Measurements from ENCODE around the gene SUSD5. TPM values are rescaled to one million over a fixed set of nuclear protein-coding genes. Genes with fewer than 3 reads are reported as not detected.
"Not testable (repeated sequence)": the region's sequence is repeated elsewhere in the genome, so short reads cannot be mapped to it uniquely, and the experiment has no call there.

Gene SUSD5
- total RNA-seq, 5 donors from 2014 or later (not counting 1 experiment from before 2014, with no cell fraction given) = not detected

DNA sequence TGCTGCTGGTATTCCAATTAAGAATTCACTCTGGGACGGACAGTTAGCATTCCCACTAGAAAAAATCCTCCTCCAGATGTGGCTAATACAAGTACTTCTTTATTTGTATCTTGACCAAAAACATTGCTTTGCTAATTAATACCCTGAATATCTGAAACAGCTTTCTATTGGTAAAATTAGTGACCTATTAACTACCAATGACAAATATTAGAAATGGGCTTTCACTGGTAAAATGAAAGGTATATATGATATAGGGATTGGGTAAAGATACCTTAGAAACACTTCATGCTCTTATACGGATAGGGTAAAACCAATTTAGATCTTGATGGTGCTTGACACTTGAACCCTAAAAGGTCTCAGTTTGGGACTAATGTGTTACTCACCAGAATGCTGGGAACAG is 52.5 kb downstream of the SUSD5 start:
- peaks cover 4 to 10% of the 10 kb centered on the region in 2 donors for H3K27me3 Mint-ChIP-seq
- no peak overlapping the region for H3K4me3 Mint-ChIP-seq
- DNase-seq (no peak), ATAC-seq (replicated peaks in 1 of 4) (no peak)
- H3K27ac Mint-ChIP-seq = no peak overlapping the region
- 100% methylated on average over 1 of the region's 2 CpGs for WGBS (ENCODE audit: insufficient coverage)
- Histone ChIP-seq H3K4me1 (ENCODE audit: control insufficient read depth in 1 of 2, extremely low read depth in 1 of 2, insufficient read depth in 2 of 2, low read length in 2 of 2) (no peaks in the 10 kb centered on the region), H3K27ac (ENCODE audit: low read length) (no peak overlapping the region), H3K27me3 (replicated peaks in 1 of 2; ENCODE audit: control insufficient read depth in 2 of 2, extremely low read depth in 1 of 2, insufficient read depth in 2 of 2, low read length in 1 of 2) (no peaks in the 10 kb centered on the region), H3K9me3 (no peaks in the 10 kb centered on the region), H3K4me3 (ENCODE audit: control insufficient read depth in 1 of 2, extremely low read depth in 1 of 2, low read length in 1 of 2) (no peak overlapping the region), H3K36me3 (ENCODE audit: control insufficient read depth in 2 of 2, extremely low read depth in 1 of 2, insufficient read depth in 1 of 2, low read length in 1 of 2) (no peaks in the 10 kb centered on the region)
- H3K9me3 Mint-ChIP-seq = no peaks in the 10 kb centered on the region
- ChIA-PET POLR2A (interaction anchor here in 1 of 2 donors (0.6 kb wide), 1 partner anchor 162 kb away, joined by 3 read pairs; no protein-coding TSS in a partner anchor), CTCF (no interaction called here)
- H3K4me1 Mint-ChIP-seq = no peaks in the 10 kb centered on the region
- no peaks in the 10 kb centered on the region for H3K36me3 Mint-ChIP-seq

DNA sequence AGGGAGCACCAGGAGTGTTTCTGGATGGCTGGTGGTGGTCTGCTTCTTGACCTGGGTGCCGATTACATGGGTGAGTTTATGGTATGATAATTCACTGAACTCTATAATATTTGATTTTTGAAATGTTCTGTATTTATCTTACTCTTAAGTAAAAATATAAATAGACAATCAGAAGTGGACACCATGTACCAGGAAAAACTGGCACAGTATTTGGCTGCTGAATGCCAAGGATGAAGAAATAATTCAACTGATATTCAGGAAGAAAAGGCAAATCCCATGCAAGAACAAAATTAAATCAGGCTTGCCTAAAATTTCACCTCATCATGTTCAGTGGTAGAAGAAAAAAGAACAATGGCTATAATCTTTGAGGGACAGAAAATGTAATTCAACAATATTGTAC is 53.2 kb downstream of the SUSD5 start:
- H3K36me3 Mint-ChIP-seq = no peaks in the 10 kb centered on the region
- H3K27ac ChIP-seq (ENCODE audit: low read length) = no peak overlapping the region
- H3K27me3 ChIP-seq (replicated peaks in 1 of 2; ENCODE audit: control insufficient read depth in 2 of 2, extremely low read depth in 1 of 2, insufficient read depth in 2 of 2, low read length in 1 of 2) = peaks cover 0 to under 1% of the 10 kb centered on the region in 2 experiments
- H3K4me3 ChIP-seq (ENCODE audit: control insufficient read depth in 1 of 2, extremely low read depth in 1 of 2, low read length in 1 of 2) = no peak overlapping the region
- ATAC-seq (replicated peaks in 1 of 4) (no peak), DNase-seq (no peak)
- H3K4me1 ChIP-seq (ENCODE audit: control insufficient read depth in 1 of 2, extremely low read depth in 1 of 2, insufficient read depth in 2 of 2, low read length in 2 of 2) = no peaks in the 10 kb centered on the region
- no peaks in the 10 kb centered on the region for H3K9me3 ChIP-seq
- H3K27me3 Mint-ChIP-seq = peaks cover 8 to 17% of the 10 kb centered on the region in 2 donors
- H3K36me3 ChIP-seq (ENCODE audit: control insufficient read depth in 2 of 2, extremely low read depth in 1 of 2, insufficient read depth in 1 of 2, low read length in 1 of 2) = no peaks in the 10 kb centered on the region
- no CpG with 5 or more reads among the region's 1 CpG for WGBS (ENCODE audit: insufficient coverage)
- ChIA-PET POLR2A (interaction anchor here (0.6 to 1.0 kb wide), 2 partner anchors 11 to 161 kb away, joined by 3 read pairs; no protein-coding TSS in a partner anchor), CTCF (no interaction called here)
- no peaks in the 10 kb centered on the region for H3K9me3 Mint-ChIP-seq
- H3K27ac Mint-ChIP-seq = no peak overlapping the region
- H3K4me1 Mint-ChIP-seq = no peaks in the 10 kb centered on the region
- no peak overlapping the region for H3K4me3 Mint-ChIP-seq

DNA sequence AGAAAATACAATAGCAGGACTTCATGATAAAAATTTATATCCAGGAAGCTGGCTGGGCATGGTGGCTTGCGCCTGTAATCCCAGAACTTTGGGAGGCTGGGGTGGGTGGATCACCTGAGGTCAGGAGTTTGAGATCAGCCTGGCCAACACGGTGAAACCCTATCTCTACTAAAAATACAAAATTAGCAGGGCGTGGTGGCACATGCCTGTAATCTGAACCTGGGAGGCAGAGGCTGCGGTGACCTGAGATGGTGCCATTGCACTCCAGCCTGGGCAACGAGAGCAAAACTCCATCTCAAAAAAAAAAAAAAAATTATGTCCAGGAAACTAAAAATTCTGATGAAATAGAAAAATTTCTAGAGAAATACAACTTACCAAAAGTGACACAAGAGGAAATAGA is 56.0 kb downstream of the SUSD5 start:
- peaks cover 0 to 13% of the 10 kb centered on the region in 2 experiments for H3K27me3 ChIP-seq (replicated peaks in 1 of 2; ENCODE audit: control insufficient read depth in 2 of 2, extremely low read depth in 1 of 2, insufficient read depth in 2 of 2, low read length in 1 of 2)
- H3K27me3 Mint-ChIP-seq = peaks cover 25 to 32% of the 10 kb centered on the region in 2 donors
- H3K9me3 ChIP-seq; H3K36me3 ChIP-seq (ENCODE audit: control insufficient read depth in 2 of 2, extremely low read depth in 1 of 2, insufficient read depth in 1 of 2, low read length in 1 of 2); POLR2A ChIA-PET; H3K4me1 Mint-ChIP-seq; CTCF ChIA-PET; H3K9me3 Mint-ChIP-seq; H3K4me1 ChIP-seq (ENCODE audit: control insufficient read depth in 1 of 2, extremely low read depth in 1 of 2, insufficient read depth in 2 of 2, low read length in 2 of 2); H3K27ac Mint-ChIP-seq; ATAC-seq (replicated peaks in 1 of 4); H3K4me3 Mint-ChIP-seq; H3K36me3 Mint-ChIP-seq; DNase-seq; H3K27ac ChIP-seq (ENCODE audit: low read length); H3K4me3 ChIP-seq (ENCODE audit: control insufficient read depth in 1 of 2, extremely low read depth in 1 of 2, low read length in 1 of 2): not testable (repeated sequence)
- WGBS (ENCODE audit: insufficient coverage) = no CpG with 5 or more reads among the region's 5 CpGs

DNA sequence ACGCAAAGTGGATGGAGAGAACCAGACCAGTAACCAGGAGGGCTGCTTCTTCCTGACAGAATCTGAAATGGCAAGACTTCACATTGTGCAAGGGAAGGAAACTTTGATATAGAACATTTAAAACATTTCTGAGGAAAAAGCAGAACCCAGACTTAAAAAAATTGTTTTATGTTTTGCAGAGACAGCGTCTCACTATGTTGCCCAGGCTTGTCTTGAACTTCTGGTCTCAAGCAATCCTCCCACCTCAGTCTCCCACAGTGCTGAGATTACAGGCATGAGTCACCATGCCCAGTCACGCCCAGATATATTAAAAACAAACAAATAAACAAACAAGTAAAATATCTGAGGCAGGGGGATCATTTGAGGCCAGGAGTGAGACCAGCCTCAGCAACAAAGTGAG is 58.6 kb downstream of the SUSD5 start:
- no peaks in the 10 kb centered on the region for H3K4me1 Mint-ChIP-seq
- ChIA-PET CTCF (no interaction called here), POLR2A (no interaction called here)
- Histone ChIP-seq H3K36me3 (ENCODE audit: control insufficient read depth in 2 of 2, extremely low read depth in 1 of 2, insufficient read depth in 1 of 2, low read length in 1 of 2) (no peaks in the 10 kb centered on the region), H3K27ac (ENCODE audit: low read length) (no peak overlapping the region), H3K9me3 (no peaks in the 10 kb centered on the region), H3K4me3 (ENCODE audit: control insufficient read depth in 1 of 2, extremely low read depth in 1 of 2, low read length in 1 of 2) (no peak overlapping the region), H3K4me1 (ENCODE audit: control insufficient read depth in 1 of 2, extremely low read depth in 1 of 2, insufficient read depth in 2 of 2, low read length in 2 of 2) (no peaks in the 10 kb centered on the region), H3K27me3 (replicated peaks in 1 of 2; ENCODE audit: control insufficient read depth in 2 of 2, extremely low read depth in 1 of 2, insufficient read depth in 2 of 2, low read length in 1 of 2) (peaks cover 0 to 15% of the 10 kb centered on the region in 2 experiments)
- no peak for DNase-seq
- no peak overlapping the region for H3K4me3 Mint-ChIP-seq
- ATAC-seq (replicated peaks in 1 of 4) = no peak
- peaks cover 35 to 41% of the 10 kb centered on the region in 2 donors for H3K27me3 Mint-ChIP-seq
- no CpG with 5 or more reads among the region's 3 CpGs for WGBS (ENCODE audit: insufficient coverage)
- no peaks in the 10 kb centered on the region for H3K9me3 Mint-ChIP-seq
- H3K27ac Mint-ChIP-seq = no peak overlapping the region
- no peaks in the 10 kb centered on the region for H3K36me3 Mint-ChIP-seq

DNA sequence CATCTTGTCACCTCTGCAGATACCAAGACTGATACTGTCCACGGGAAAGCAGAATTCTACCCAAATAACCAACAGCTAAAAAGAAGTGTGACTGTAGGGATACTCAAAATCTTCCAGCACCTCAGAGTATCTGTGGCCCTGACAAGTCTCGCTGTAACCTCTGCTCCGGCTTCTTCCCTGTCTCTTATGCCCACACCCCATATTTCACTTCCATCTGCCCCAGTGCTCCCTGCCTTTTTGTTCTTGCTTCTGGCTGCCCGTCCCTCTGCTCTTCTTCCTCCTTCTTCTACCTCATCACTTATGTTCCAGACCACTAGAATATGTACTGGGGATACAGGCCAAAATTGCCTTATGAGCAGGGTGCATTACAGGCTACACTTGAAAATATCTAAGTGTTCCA is 59.4 kb downstream of the SUSD5 start:
- ATAC-seq (replicated peaks in 1 of 4) = no peak
- CTCF ChIA-PET = interaction anchor here in 1 of 2 donors (0.6 kb wide), 1 partner anchor 272 kb away, joined by 5 read pairs; no protein-coding TSS in a partner anchor
- Mint-ChIP-seq H3K27ac (no peak overlapping the region), H3K4me3 (no peak overlapping the region), H3K4me1 (no peaks in the 10 kb centered on the region), H3K9me3 (no peaks in the 10 kb centered on the region), H3K27me3 (peaks cover 38 to 46% of the 10 kb centered on the region in 2 donors), H3K36me3 (no peaks in the 10 kb centered on the region)
- no peaks in the 10 kb centered on the region for H3K4me1 ChIP-seq (ENCODE audit: control insufficient read depth in 1 of 2, extremely low read depth in 1 of 2, insufficient read depth in 2 of 2, low read length in 2 of 2)
- WGBS (ENCODE audit: insufficient coverage) = no CpG with 5 or more reads among the region's 4 CpGs
- DNase-seq = no peak
- H3K27me3 ChIP-seq (replicated peaks in 1 of 2; ENCODE audit: control insufficient read depth in 2 of 2, extremely low read depth in 1 of 2, insufficient read depth in 2 of 2, low read length in 1 of 2) = peaks cover 0 to 16% of the 10 kb centered on the region in 2 experiments
- no peaks in the 10 kb centered on the region for H3K9me3 ChIP-seq
- H3K4me3 ChIP-seq (ENCODE audit: control insufficient read depth in 1 of 2, extremely low read depth in 1 of 2, low read length in 1 of 2) = no peak overlapping the region
- H3K27ac ChIP-seq (ENCODE audit: low read length) = no peak overlapping the region
- POLR2A ChIA-PET = no interaction called here
- no peaks in the 10 kb centered on the region for H3K36me3 ChIP-seq (ENCODE audit: control insufficient read depth in 2 of 2, extremely low read depth in 1 of 2, insufficient read depth in 1 of 2, low read length in 1 of 2)

DNA sequence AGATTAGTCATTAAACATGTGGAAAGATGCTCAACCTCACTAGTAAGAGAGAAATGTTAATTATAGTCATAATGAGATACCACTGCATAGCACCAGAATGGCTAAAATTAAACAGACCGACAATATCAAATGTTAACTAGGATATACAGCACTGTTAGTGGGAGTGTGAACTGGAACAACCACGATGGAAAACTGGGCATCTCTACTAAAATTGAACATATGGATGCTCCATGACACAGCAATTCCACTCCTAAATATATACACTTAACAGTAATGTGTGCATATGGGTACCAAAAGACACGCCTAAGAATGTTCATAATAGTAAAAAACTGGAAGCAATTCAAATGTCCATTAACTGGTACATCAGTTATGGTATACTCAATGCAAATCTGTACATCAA is 63.3 kb downstream of the SUSD5 start:
- Histone ChIP-seq H3K9me3 (no peaks in the 10 kb centered on the region), H3K27ac (ENCODE audit: low read length) (no peak overlapping the region), H3K4me1 (ENCODE audit: control insufficient read depth in 1 of 2, extremely low read depth in 1 of 2, insufficient read depth in 2 of 2, low read length in 2 of 2) (no peaks in the 10 kb centered on the region), H3K36me3 (ENCODE audit: control insufficient read depth in 2 of 2, extremely low read depth in 1 of 2, insufficient read depth in 1 of 2, low read length in 1 of 2) (no peaks in the 10 kb centered on the region), H3K4me3 (ENCODE audit: control insufficient read depth in 1 of 2, extremely low read depth in 1 of 2, low read length in 1 of 2) (no peak overlapping the region), H3K27me3 (replicated peaks in 1 of 2; ENCODE audit: control insufficient read depth in 2 of 2, extremely low read depth in 1 of 2, insufficient read depth in 2 of 2, low read length in 1 of 2) (peaks cover 0 to 34% of the 10 kb centered on the region in 2 experiments)
- CTCF ChIA-PET = no interaction called here
- H3K4me3 Mint-ChIP-seq = no peak overlapping the region
- H3K27me3 Mint-ChIP-seq = peaks cover 42 to 48% of the 10 kb centered on the region in 2 donors
- no peak overlapping the region for H3K27ac Mint-ChIP-seq
- H3K36me3 Mint-ChIP-seq = no peaks in the 10 kb centered on the region
- POLR2A ChIA-PET = no interaction called here
- ATAC-seq (replicated peaks in 1 of 4) = no peak
- H3K9me3 Mint-ChIP-seq = no peaks in the 10 kb centered on the region
- no peaks in the 10 kb centered on the region for H3K4me1 Mint-ChIP-seq
- no peak for DNase-seq
- no CpG with 5 or more reads among the region's 3 CpGs for WGBS (ENCODE audit: insufficient coverage)

DNA sequence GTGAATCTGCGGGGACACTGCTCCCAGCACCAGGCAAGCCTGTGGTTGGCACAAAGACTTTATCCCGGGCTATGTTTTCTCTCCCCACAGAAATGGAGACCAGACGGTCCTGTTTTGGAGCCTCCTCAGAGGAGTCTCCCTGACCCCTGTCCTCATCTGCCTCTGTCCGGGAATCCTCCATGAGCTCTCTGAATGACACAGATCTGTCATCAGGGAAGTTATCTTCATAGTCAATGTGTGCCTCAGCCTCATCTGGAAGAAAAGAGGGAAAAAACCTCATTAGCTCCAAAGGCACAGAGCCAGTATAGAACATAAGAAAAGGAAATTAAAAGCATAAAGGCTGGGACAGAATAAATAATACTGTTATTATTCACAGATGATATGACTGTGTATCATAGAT is 64.8 kb downstream of the SUSD5 start:
- Mint-ChIP-seq H3K27me3 (peaks cover 34 to 37% of the 10 kb centered on the region in 2 donors), H3K27ac (no peak overlapping the region), H3K4me3 (no peak overlapping the region), H3K36me3 (no peaks in the 10 kb centered on the region), H3K4me1 (no peaks in the 10 kb centered on the region), H3K9me3 (no peaks in the 10 kb centered on the region)
- no peak overlapping the region for H3K4me3 ChIP-seq (ENCODE audit: control insufficient read depth in 1 of 2, extremely low read depth in 1 of 2, low read length in 1 of 2)
- no peaks in the 10 kb centered on the region for H3K36me3 ChIP-seq (ENCODE audit: control insufficient read depth in 2 of 2, extremely low read depth in 1 of 2, insufficient read depth in 1 of 2, low read length in 1 of 2)
- ATAC-seq (replicated peaks in 1 of 4) (no peak), DNase-seq (no peak)
- H3K9me3 ChIP-seq = no peaks in the 10 kb centered on the region
- ChIA-PET CTCF (interaction anchor here (0.6 kb wide), 2 partner anchors 44 to 852 kb away, joined by 3 to 6 read pairs; no protein-coding TSS in a partner anchor), POLR2A (no interaction called here)
- no peaks in the 10 kb centered on the region for H3K4me1 ChIP-seq (ENCODE audit: control insufficient read depth in 1 of 2, extremely low read depth in 1 of 2, insufficient read depth in 2 of 2, low read length in 2 of 2)
- WGBS (ENCODE audit: insufficient coverage) = 85% methylated on average over 2 of the region's 4 CpGs
- H3K27ac ChIP-seq (ENCODE audit: low read length) = no peak overlapping the region
- peaks cover 0 to 24% of the 10 kb centered on the region in 2 experiments for H3K27me3 ChIP-seq (replicated peaks in 1 of 2; ENCODE audit: control insufficient read depth in 2 of 2, extremely low read depth in 1 of 2, insufficient read depth in 2 of 2, low read length in 1 of 2)

Measured in T-cell (primary cell).